Tibial artery (tissue), 4 donors: Measurements from ENCODE around the gene ODAPH.

Experiments
- DNase-seq, 2 donors: peaks; one replicate each; pipeline ENCODE4 v3.0.0-alpha.2; 2019
- H3K27ac ChIP-seq, 2 donors: fragments of 200-600 bp; sonication (generic) in 1 of 2; 1 replicate in 1 of 2; 2 replicates in 1 of 2; pipeline ENCODE4 v1.5.1; 2018 to 2019; ENCODE audit warnings: mild to moderate bottlenecking in 1 of 2
- H3K27me3 ChIP-seq, 2 donors: fragments of 200-600 bp; sonication (generic) in 1 of 2; one replicate each; pipeline versions ENCODE4 v1.5.1 to v1.6.0; 2016 to 2019
- H3K36me3 ChIP-seq, 3 donors: fragments of 200-600 bp; sonication (generic) in 2 of 3; one replicate each; pipeline ENCODE4 v1.5.1; 2016 to 2019; ENCODE audit warnings: mild to moderate bottlenecking in 2 of 3
- H3K4me1 ChIP-seq, 4 donors: fragments of 200-600 bp; sonication (generic) in 2 of 4; 1 replicate in 3 of 4; 2 replicates in 1 of 4; pipeline ENCODE4 v1.5.1; 2016 to 2019
- H3K4me3 ChIP-seq, 2 donors: fragments of 200-600 bp; sonication (generic) in 1 of 2; 1 replicate in 1 of 2; 2 replicates in 1 of 2; pipeline ENCODE4 v1.5.1; 2018 to 2019; ENCODE audit warnings: mild to moderate bottlenecking in 2 of 2
- H3K9me3 ChIP-seq, 3 donors: fragments of 200-600 bp; sonication (generic) in 1 of 3; one replicate each; pipeline ENCODE4 v1.5.1; 2016 to 2019
- CTCF ChIP-seq, 2 experiments: fragments of 200-600 bp in 1 of 2; fragments of 450-650 bp in 1 of 2; IDR thresholded peaks; one replicate each; pipeline ENCODE4 v1.5.1; 2017 to 2019; ENCODE audit warnings: antibody characterized with exemption in 2 of 2, mild to moderate bottlenecking in 1 of 2, moderate library complexity in 1 of 2
- intact Hi-C: fragments of 100-400 bp; cut with DNase I; formaldehyde crosslinking; loops from one replicate; pipeline ENCODE4 v1.15.0; 2023; ENCODE audit warnings: low total_unique reads

Gene ODAPH

GRCh38 chr4:75552452-75552851 is 3.4 kb upstream of the ODAPH start:
- Histone ChIP-seq H3K36me3 (no peaks in the 10 kb centered on the region), H3K27me3 (peaks cover 0 to 5% of the 10 kb centered on the region in 2 donors), H3K27ac (no peak overlapping the region), H3K9me3 (no peaks in the 10 kb centered on the region), H3K4me1 (no peaks in the 10 kb centered on the region), H3K4me3 (no peak overlapping the region)
- no peak for TF ChIP-seq CTCF (IDR thresholded peaks at IDR 0.05)
- intact Hi-C loops = no loop called here
- DNase-seq = no peak

- DNase-seq = no peak
- Histone ChIP-seq H3K27me3 (peaks cover 0 to 5% of the 10 kb centered on the region in 2 donors), H3K27ac (no peak overlapping the region), H3K9me3 (no peaks in the 10 kb centered on the region), H3K4me1 (no peaks in the 10 kb centered on the region), H3K4me3 (no peak overlapping the region), H3K36me3 (no peaks in the 10 kb centered on the region)
- TF ChIP-seq CTCF (IDR thresholded peaks at IDR 0.05) = no peak
- intact Hi-C loops = no loop called here
Observed at GRCh38 chr4:75557696-75558095, 1.8 kb downstream of the ODAPH start.

- intact Hi-C loops = no loop called here
- no peak for TF ChIP-seq CTCF (IDR thresholded peaks at IDR 0.05)
- H3K9me3 ChIP-seq = no peaks in the 10 kb centered on the region
- H3K27ac ChIP-seq = no peak overlapping the region
- no peak for DNase-seq
- H3K36me3 ChIP-seq = no peaks in the 10 kb centered on the region
- no peaks in the 10 kb centered on the region for H3K4me1 ChIP-seq
- no peak overlapping the region for H3K4me3 ChIP-seq
- H3K27me3 ChIP-seq = no peaks in the 10 kb centered on the region
Observed at GRCh38 chr4:75561789-75562188, 5.9 kb downstream of the ODAPH start.

DNA sequence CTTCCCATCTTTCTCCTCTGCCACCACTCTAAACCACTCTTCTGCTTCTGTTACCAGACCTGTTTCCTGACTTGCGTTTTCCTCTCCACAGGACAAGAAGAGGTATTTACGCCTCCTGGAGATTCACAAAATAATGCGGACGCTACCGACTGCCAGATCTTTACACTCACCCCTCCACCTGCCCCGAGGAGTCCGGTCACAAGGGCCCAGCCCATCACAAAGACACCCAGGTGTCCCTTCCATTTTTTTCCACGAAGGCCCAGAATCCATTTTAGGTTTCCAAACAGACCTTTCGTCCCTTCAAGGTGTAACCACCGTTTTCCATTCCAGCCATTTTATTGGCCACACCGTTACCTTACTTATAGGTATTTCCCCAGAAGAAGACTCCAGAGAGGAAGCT is 8.2 kb downstream of the ODAPH start:
- DNase-seq = no peak
- H3K4me3 ChIP-seq = no peak overlapping the region
- no peaks in the 10 kb centered on the region for H3K36me3 ChIP-seq
- H3K9me3 ChIP-seq = no peaks in the 10 kb centered on the region
- TF ChIP-seq CTCF (IDR thresholded peaks at IDR 0.05) = no peak
- H3K27me3 ChIP-seq = peaks cover 0 to 9% of the 10 kb centered on the region in 2 donors
- no peak overlapping the region for H3K27ac ChIP-seq
- no peaks in the 10 kb centered on the region for H3K4me1 ChIP-seq
- intact Hi-C loops = no loop called here

GRCh38 chr4:75565481-75565880 is 9.6 kb downstream of the ODAPH start:
- no peak for TF ChIP-seq CTCF (IDR thresholded peaks at IDR 0.05)
- DNase-seq = no peak
- intact Hi-C loops = no loop called here
- Histone ChIP-seq H3K27ac (no peak overlapping the region), H3K4me1 (no peaks in the 10 kb centered on the region), H3K36me3 (no peaks in the 10 kb centered on the region), H3K4me3 (no peak overlapping the region), H3K27me3 (peaks cover 0 to 11% of the 10 kb centered on the region in 2 donors), H3K9me3 (no peaks in the 10 kb centered on the region)

- H3K4me3 ChIP-seq = no peak overlapping the region
- H3K27me3 ChIP-seq = peaks cover 0 to 11% of the 10 kb centered on the region in 2 donors
- no peaks in the 10 kb centered on the region for H3K9me3 ChIP-seq
- no peak for TF ChIP-seq CTCF (IDR thresholded peaks at IDR 0.05)
- no peaks in the 10 kb centered on the region for H3K36me3 ChIP-seq
- intact Hi-C loops = no loop called here
- no peaks in the 10 kb centered on the region for H3K4me1 ChIP-seq
- no peak for DNase-seq
- H3K27ac ChIP-seq = no peak overlapping the region
Observed at GRCh38 chr4:75566911-75567310, 11.0 kb downstream of the ODAPH start.
